HG03175 (cell line): ENCODE results near the gene BCL2L1.

ENCODE experiments used
- ATAC-seq: cut with Tn5 transposase; IDR thresholded peaks from one replicate; pipeline ENCODE4 v1.9.1; 2021; ENCODE audit warnings: mild to moderate bottlenecking, moderate library complexity; ENCODE audit not compliant: unreplicated experiment

The BCL2L1 gene

GRCh38 chr20:31694842-31695593 is 27.6 kb downstream of the BCL2L1 start:
- ATAC-seq: no peak

GRCh38 chr20:31693987-31694661 is 28.5 kb downstream of the BCL2L1 start:
- no peak for ATAC-seq

- ATAC-seq: no peak
Measured at GRCh38 chr20:31693402-31693801, 29.3 kb downstream of the BCL2L1 start.

GRCh38 chr20:31691646-31692275 is 30.9 kb downstream of the BCL2L1 start:
- peak; percentile 69 for ATAC-seq

GRCh38 chr20:31690124-31690666 is 32.5 kb downstream of the BCL2L1 start:
- ATAC-seq: no peak

GRCh38 chr20:31689141-31689540 is 33.5 kb downstream of the BCL2L1 start:
- no peak for ATAC-seq

- no peak for ATAC-seq
Measured at GRCh38 chr20:31687777-31688176, 34.9 kb downstream of the BCL2L1 start.

- ATAC-seq: no peak
Measured at GRCh38 chr20:31685853-31686643, 36.6 kb downstream of the BCL2L1 start.

- ATAC-seq: peak; percentile 45
Measured at GRCh38 chr20:31684153-31685015, 38.3 kb downstream of the BCL2L1 start.

- no peak for ATAC-seq
Measured at GRCh38 chr20:31682927-31683326, 39.7 kb downstream of the BCL2L1 start.

GRCh38 chr20:31682352-31682751 is 40.3 kb downstream of the BCL2L1 start:
- ATAC-seq: no peak

- no peak for ATAC-seq
Measured at GRCh38 chr20:31681769-31682168, 40.9 kb downstream of the BCL2L1 start.

GRCh38 chr20:31681128-31681727 is 41.4 kb downstream of the BCL2L1 start:
- ATAC-seq: no peak

- ATAC-seq: no peak
Measured at GRCh38 chr20:31680286-31681127, 42.2 kb downstream of the BCL2L1 start.

GRCh38 chr20:31679357-31680285 is 43.0 kb downstream of the BCL2L1 start:
- ATAC-seq: no peak

GRCh38 chr20:31678389-31679356 is 44.0 kb downstream of the BCL2L1 start:
- ATAC-seq: no peak
